HepG2 (cell line): ENCODE measurements around the gene RAB40C. TPM values are rescaled to one million over a fixed set of nuclear protein-coding genes. Genes with fewer than 3 reads are reported as not detected.

ENCODE experiments used
- AKAP8 ChIP-seq: sonication (generic); formaldehyde crosslinking; IDR thresholded peaks from 2 replicates; pipeline ENCODE4 v1.5.1; 2020; ENCODE audit warnings: mild to moderate bottlenecking, missing genetic modification reagents
- CAMTA2 ChIP-seq: sonication (generic); formaldehyde crosslinking; IDR thresholded peaks from 2 replicates; pipeline ENCODE4 v1.4.0; 2020; ENCODE audit warnings: mild to moderate bottlenecking, missing genetic modification reagents, borderline replicate concordance
- CHD2 ChIP-seq: IDR thresholded peaks from 2 replicates; pipeline ENCODE4 v1.6.1; 2011; ENCODE audit warnings: low read depth, low read length, improper control_type of control experiment
- CHD4 ChIP-seq: fragments of 200-600 bp; sonication (generic); IDR thresholded peaks from 2 replicates; pipeline ENCODE4 v1.7.0; 2017; ENCODE audit warnings: mild to moderate bottlenecking, low read length, borderline replicate concordance
- FOXA1 ChIP-seq, 2 experiments: fragments of 450-650 bp in 1 of 2; sonication (generic) in 1 of 2; formaldehyde crosslinking in 1 of 2; IDR thresholded peaks; 2 replicates each; pipeline versions ENCODE4 v1.4.0 to v1.6.1; 2016 to 2020; ENCODE audit warnings: missing genetic modification reagents in 1 of 2
- FOXJ3 ChIP-seq: sonication (generic); formaldehyde crosslinking; IDR thresholded peaks from 2 replicates; pipeline ENCODE4 v1.4.0; 2020; ENCODE audit warnings: missing genetic modification reagents, mild to moderate bottlenecking, borderline replicate concordance
- FOXM1 ChIP-seq: sonication (generic); formaldehyde crosslinking; IDR thresholded peaks from 2 replicates; pipeline ENCODE4 v1.5.0; 2020; ENCODE audit warnings: missing genetic modification reagents
- KAT2B ChIP-seq: fragments of 150-350 bp; IDR thresholded peaks from 2 replicates; pipeline ENCODE4 v1.6.1; 2014; ENCODE audit warnings: low read depth, low read length, borderline replicate concordance
- KDM3A ChIP-seq: IDR thresholded peaks from 2 replicates; pipeline ENCODE4 v1.6.1; 2018; ENCODE audit warnings: low read depth, missing compliant biosample characterization
- NFE2 ChIP-seq: sonication (generic); formaldehyde crosslinking; IDR thresholded peaks from 2 replicates; pipeline ENCODE4 v1.4.0; 2020; ENCODE audit warnings: missing genetic modification reagents
- PATZ1 ChIP-seq: sonication (generic); formaldehyde crosslinking; IDR thresholded peaks from 2 replicates; pipeline ENCODE4 v1.4.0; 2020; ENCODE audit warnings: missing genetic modification reagents
- SETDB1 ChIP-seq: sonication (generic); formaldehyde crosslinking; IDR thresholded peaks from 2 replicates; pipeline ENCODE4 v1.5.1; 2020; ENCODE audit warnings: missing genetic modification reagents, mild to moderate bottlenecking, borderline replicate concordance
- SIN3A ChIP-seq: IDR thresholded peaks from 2 replicates; pipeline ENCODE4 v1.6.1; 2011; ENCODE audit warnings: low read depth, mild to moderate bottlenecking, control low read depth, low read length, borderline replicate concordance
- SMC3 ChIP-seq: IDR thresholded peaks from 2 replicates; pipeline ENCODE4 v1.6.1; 2011; ENCODE audit warnings: low read length, improper control_type of control experiment
- TP53 ChIP-seq: sonication (generic); formaldehyde crosslinking; conservative IDR thresholded peaks from 2 replicates; pipeline ENCODE4 v1.4.0; 2020; ENCODE audit warnings: missing genetic modification reagents
- ZFP90 ChIP-seq: sonication (generic); formaldehyde crosslinking; IDR thresholded peaks from 2 replicates; pipeline ENCODE4 v1.8.0; 2022; ENCODE audit warnings: missing genetic modification reagents, mild to moderate bottlenecking, inconsistent platforms, borderline replicate concordance
- ZNF124 ChIP-seq: sonication (generic); formaldehyde crosslinking; IDR thresholded peaks from 2 replicates; pipeline ENCODE4 v1.4.0; 2020; ENCODE audit warnings: missing genetic modification reagents
- ZNF333 ChIP-seq: sonication (generic); formaldehyde crosslinking; IDR thresholded peaks from 2 replicates; pipeline ENCODE4 v1.4.0; 2020; ENCODE audit warnings: mild to moderate bottlenecking, missing genetic modification reagents, borderline replicate concordance
- ZNF564 ChIP-seq: sonication (generic); formaldehyde crosslinking; IDR thresholded peaks from 2 replicates; pipeline ENCODE4 v1.8.1; 2023; ENCODE audit warnings: mild to moderate bottlenecking, missing genetic modification reagents
- ZNF570 ChIP-seq: sonication (generic); formaldehyde crosslinking; IDR thresholded peaks from 2 replicates; pipeline ENCODE4 v1.4.0; 2020; ENCODE audit warnings: mild to moderate bottlenecking, missing genetic modification reagents, borderline replicate concordance
- ZNF678 ChIP-seq: sonication (generic); formaldehyde crosslinking; IDR thresholded peaks from 2 replicates; pipeline ENCODE4 v1.4.0; 2020; ENCODE audit warnings: mild to moderate bottlenecking, missing genetic modification reagents
- ZNF788 ChIP-seq: sonication (generic); formaldehyde crosslinking; IDR thresholded peaks from 2 replicates; pipeline ENCODE4 v1.5.0; 2020; ENCODE audit warnings: mild to moderate bottlenecking, missing genetic modification reagents, borderline replicate concordance
- ZSCAN22 ChIP-seq: sonication (generic); formaldehyde crosslinking; IDR thresholded peaks from 2 replicates; pipeline ENCODE4 v1.4.0; 2020; ENCODE audit warnings: mild to moderate bottlenecking, missing genetic modification reagents
- polyA plus RNA-seq, 8 experiments: library from polyadenylated mRNA; depleted of rRNA in 3 of 8; stranded (reverse) in 7 of 8; unstranded in 1 of 8; fragments of >200 nt; fragmentation: Illumina TruSeq in 4 of 8; extraction: Trizol in 4 of 8; gene quantifications; 2 replicates each; pipeline versions ENCODE4 v1.2.1 to v1.2.3, GENCODE V29; 2011 to 2016; ENCODE audit warnings: low read depth in 4 of 8, missing spikeins in 1 of 8, mixed read lengths in 1 of 8; ENCODE audit not compliant: insufficient read depth in 1 of 8
- total RNA-seq, 5 experiments: library from RNA; depleted of rRNA; stranded (reverse); fragments of >200 nt; fragmentation: Illumina TruSeq; extraction: Trizol; gene quantifications; 2 replicates each; pipeline ENCODE4 v1.2.3, GENCODE V29; 2016; ENCODE audit warnings: low read depth in 1 of 5
- TF ChIP-seq, protein P1 (sequence below): IDR thresholded peaks from 2 replicates; pipeline ENCODE4 v1.6.1; 2016; ENCODE audit warnings: missing biosample characterization, missing genetic modification reagents, low read depth
- TF ChIP-seq, protein P2 (sequence below): sonication (generic); formaldehyde crosslinking; IDR thresholded peaks from 2 replicates; pipeline ENCODE4 v1.9.0; 2021; ENCODE audit warnings: missing genetic modification reagents, mild to moderate bottlenecking, borderline replicate concordance

RAB40C gene
- total and polyA plus RNA-seq, 2 of the 13 experiments (the other 11 are each of a cell fraction or from before 2014, with no cell fraction given), result 7.7 to 11.5 TPM

- TF ChIP-seq SIN3A (peak; percentile 90; the same call in 1 of the 2 replicates), FOXJ3 (CRISPR knock-in tag) (peak; percentile 58; the same call in 1 of the 2 replicates), ZNF333 (CRISPR knock-in tag) (peak; percentile 75; the same call in 1 of the 2 replicates), ZSCAN22 (no peak), KAT2B (no peak), NFE2 (CRISPR knock-in tag) (no peak), KDM3A (CRISPR knock-in tag) (no peak), ZNF564 (CRISPR knock-in tag) (no peak), ZNF124 (CRISPR knock-in tag) (no peak; the same call in 1 of the 2 replicates), PATZ1 (CRISPR knock-in tag) (peak; percentile 37; the same call in 1 of the 2 replicates), CHD2 (peak; percentile 88), TP53 (CRISPR knock-in tag) (0 out of 2 replicates have a peak, but pooled peaks have one; percentile 59), CAMTA2 (CRISPR knock-in tag) (0 out of 2 replicates have a peak, but pooled peaks have one; percentile 73), SMC3 (no peak), ZNF678 (CRISPR knock-in tag) (no peak; the same call in 1 of the 2 replicates), FOXA1 (IDR thresholded peaks at IDR 0.05) (no peak), FOXA1 (CRISPR knock-in tag; IDR thresholded peaks at IDR 0.05) (no peak), ZNF570 (CRISPR knock-in tag) (no peak), AKAP8 (no peak), ZNF788 (CRISPR knock-in tag) (no peak; the same call in 1 of the 2 replicates), FOXM1 (CRISPR knock-in tag) (no peak), CHD4 (no peak), ZFP90 (CRISPR knock-in tag) (peak; percentile 54; the same call in 1 of the 2 replicates), SETDB1 (CRISPR knock-in tag) (no peak)
- TF ChIP-seq, protein P1, sequence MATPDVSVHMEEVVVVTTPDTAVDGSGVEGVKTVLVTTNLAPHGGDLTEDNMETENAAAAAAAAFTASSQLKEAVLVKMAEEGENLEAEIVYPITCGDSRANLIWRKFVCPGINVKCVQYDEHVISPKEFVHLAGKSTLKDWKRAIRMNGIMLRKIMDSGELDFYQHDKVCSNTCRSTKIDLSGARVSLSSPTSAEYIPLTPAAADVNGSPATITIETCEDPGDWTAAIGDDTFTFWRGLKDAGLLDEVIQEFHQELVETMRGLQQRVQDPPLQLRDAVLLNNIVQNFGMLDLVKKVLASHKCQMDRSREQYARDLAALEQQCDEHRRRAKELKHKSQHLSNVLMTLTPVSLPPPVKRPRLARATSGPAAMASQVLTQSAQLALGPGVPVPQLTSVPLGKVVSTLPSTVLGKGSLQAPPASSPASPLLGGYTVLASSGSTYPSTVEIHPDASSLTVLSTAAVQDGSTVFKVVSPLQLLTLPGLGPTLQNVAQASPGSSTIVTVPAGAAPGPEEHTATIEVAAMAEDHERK (CRISPR knock-in tag), result peak; percentile 86
- TF ChIP-seq, protein P2, sequence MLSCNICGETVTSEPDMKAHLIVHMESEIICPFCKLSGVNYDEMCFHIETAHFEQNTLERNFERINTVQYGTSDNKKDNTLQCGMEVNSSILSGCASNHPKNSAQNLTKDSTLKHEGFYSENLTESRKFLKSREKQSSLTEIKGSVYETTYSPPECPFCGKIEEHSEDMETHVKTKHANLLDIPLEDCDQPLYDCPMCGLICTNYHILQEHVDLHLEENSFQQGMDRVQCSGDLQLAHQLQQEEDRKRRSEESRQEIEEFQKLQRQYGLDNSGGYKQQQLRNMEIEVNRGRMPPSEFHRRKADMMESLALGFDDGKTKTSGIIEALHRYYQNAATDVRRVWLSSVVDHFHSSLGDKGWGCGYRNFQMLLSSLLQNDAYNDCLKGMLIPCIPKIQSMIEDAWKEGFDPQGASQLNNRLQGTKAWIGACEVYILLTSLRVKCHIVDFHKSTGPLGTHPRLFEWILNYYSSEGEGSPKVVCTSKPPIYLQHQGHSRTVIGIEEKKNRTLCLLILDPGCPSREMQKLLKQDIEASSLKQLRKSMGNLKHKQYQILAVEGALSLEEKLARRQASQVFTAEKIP (CRISPR knock-in tag), result no peak
Measured at GRCh38 chr16:636206-637080, 46.6 kb downstream of the RAB40C start, which contains the start of gene METTL26 (continued).
